ENCODE data around the gene TXNRD2. TPM values are rescaled to one million over a fixed set of nuclear protein-coding genes. Genes with fewer than 3 reads are reported as not detected.

Gene TXNRD2
- total RNA-seq, 1 donor from 2014 or later = 22.2 TPM

GRCh38 chr22:19984851-19985811 lies 43.5 kb upstream of the TXNRD2 start:
- DNase-seq (ENCODE audit: low read depth, low spot score) = no peak
- no peak for TF ChIP-seq CTCF (conservative IDR thresholded peaks at IDR 0.05)
- no peaks in the 10 kb centered on the region for H3K9me3 Mint-ChIP-seq
- no peaks in the 10 kb centered on the region for H3K27me3 Mint-ChIP-seq (ENCODE audit: low read depth)
- peak overlapping the region; percentile 61 for H3K4me3 Mint-ChIP-seq
- H3K27ac Mint-ChIP-seq (ENCODE audit: unreplicated experiment) = peak overlapping the region; percentile 71
- no peaks in the 10 kb centered on the region for H3K36me3 Mint-ChIP-seq (ENCODE audit: low read depth)
- H3K4me1 Mint-ChIP-seq = peaks cover 18% of the 10 kb centered on the region

- H3K9me3 Mint-ChIP-seq = no peaks in the 10 kb centered on the region
- no peak for DNase-seq (ENCODE audit: low read depth, low spot score)
- H3K27me3 Mint-ChIP-seq (ENCODE audit: low read depth) = no peaks in the 10 kb centered on the region
- H3K4me1 Mint-ChIP-seq = peaks cover 18% of the 10 kb centered on the region
- TF ChIP-seq CTCF (conservative IDR thresholded peaks at IDR 0.05) = no peak
- H3K4me3 Mint-ChIP-seq = peak overlapping the region; percentile 72
- peak overlapping the region; percentile 50 for H3K27ac Mint-ChIP-seq (ENCODE audit: unreplicated experiment)
- H3K36me3 Mint-ChIP-seq (ENCODE audit: low read depth) = no peaks in the 10 kb centered on the region
These were observed 42.7 kb upstream of the TXNRD2 start for GRCh38 chr22:19984201-19984753.

DNA sequence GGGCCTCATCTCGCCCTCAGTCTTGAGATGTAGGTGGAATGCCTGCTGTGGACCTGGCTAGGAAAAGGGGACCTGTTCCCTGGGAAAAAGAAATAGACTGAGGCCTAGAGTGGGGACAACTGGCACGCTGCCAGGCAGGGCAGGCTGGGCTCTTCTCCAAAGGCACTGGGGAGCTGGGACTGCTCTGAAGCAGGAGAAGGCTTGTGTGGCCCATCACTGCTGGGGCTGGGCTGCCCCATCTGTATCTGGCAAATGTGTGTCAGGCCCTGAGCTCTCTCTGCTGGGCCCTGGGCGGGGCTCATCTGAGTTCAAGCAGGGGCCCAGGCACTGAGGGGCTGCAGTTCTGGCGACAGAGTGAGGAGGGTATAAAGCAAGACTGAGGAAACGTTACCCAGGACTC lies 42.1 kb upstream of the TXNRD2 start:
- Mint-ChIP-seq H3K36me3 (ENCODE audit: low read depth) (peaks cover 2% of the 10 kb centered on the region), H3K27me3 (ENCODE audit: low read depth) (no peaks in the 10 kb centered on the region), H3K4me3 (peak overlapping the region; percentile 72), H3K4me1 (peaks cover 18% of the 10 kb centered on the region), H3K27ac (ENCODE audit: unreplicated experiment) (no peak overlapping the region), H3K9me3 (no peaks in the 10 kb centered on the region)
- no peak for TF ChIP-seq CTCF (conservative IDR thresholded peaks at IDR 0.05)
- DNase-seq (ENCODE audit: low read depth, low spot score) = no peak

GRCh38 chr22:19982991-19983578 lies 41.5 kb upstream of the TXNRD2 start:
- no peak for DNase-seq (ENCODE audit: low read depth, low spot score)
- H3K27me3 Mint-ChIP-seq (ENCODE audit: low read depth) = no peaks in the 10 kb centered on the region
- peaks cover 18% of the 10 kb centered on the region for H3K4me1 Mint-ChIP-seq
- peaks cover 2% of the 10 kb centered on the region for H3K36me3 Mint-ChIP-seq (ENCODE audit: low read depth)
- H3K4me3 Mint-ChIP-seq = peak overlapping the region; percentile 72
- no peaks in the 10 kb centered on the region for H3K9me3 Mint-ChIP-seq
- no peak for TF ChIP-seq CTCF (conservative IDR thresholded peaks at IDR 0.05)
- H3K27ac Mint-ChIP-seq (ENCODE audit: unreplicated experiment) = no peak overlapping the region

DNA sequence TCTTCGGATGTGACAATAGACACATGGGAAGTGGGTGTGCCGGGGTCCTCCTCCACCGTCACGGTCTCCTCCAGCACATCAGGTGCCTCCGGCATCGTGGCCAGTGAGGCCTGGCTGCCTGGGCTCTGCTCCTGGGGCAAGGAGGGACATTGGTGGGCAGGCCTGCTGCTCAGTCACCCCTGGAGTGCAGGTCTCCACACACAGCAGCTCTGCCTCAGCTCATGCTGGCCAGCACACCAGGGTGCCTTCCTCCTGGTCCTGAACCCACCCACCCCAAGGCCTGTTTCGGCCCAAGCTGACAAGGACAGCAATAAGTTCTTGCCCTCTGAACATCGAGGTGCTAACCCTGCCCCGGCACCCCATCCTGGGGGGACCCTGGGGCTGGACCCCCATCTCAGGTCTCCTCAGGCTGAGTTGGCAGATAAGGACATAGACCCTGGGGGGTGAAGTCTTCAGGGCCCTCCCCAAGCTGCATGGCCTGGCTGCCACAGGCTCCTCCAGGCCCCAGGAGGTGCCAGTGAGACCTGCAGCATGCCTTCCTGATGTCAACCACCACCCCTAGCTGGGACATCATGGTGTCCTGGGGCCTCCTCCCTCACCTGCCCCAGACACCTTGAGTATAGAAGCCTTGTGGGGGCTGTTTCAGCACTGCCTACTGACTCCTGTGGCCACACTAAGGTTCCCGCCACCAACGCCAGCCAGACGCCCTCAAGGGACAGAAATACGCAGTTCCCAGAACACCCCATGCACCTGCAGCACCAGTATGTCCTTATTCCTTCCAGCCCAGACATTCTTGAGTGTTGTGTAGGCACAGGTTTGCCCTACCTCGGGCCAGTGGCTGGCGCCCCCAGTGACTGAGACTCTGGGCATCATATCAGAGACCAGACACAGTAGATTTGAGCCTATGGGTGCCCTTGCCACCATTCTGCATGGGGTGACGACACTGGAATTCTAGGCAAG lies 40.6 kb upstream of the TXNRD2 start:
- DNase-seq (ENCODE audit: low read depth, low spot score) = no peak
- Mint-ChIP-seq H3K36me3 (ENCODE audit: low read depth) (peaks cover 2% of the 10 kb centered on the region), H3K4me1 (peaks cover 18% of the 10 kb centered on the region), H3K4me3 (peak overlapping the region; percentile 19), H3K27me3 (ENCODE audit: low read depth) (no peaks in the 10 kb centered on the region), H3K27ac (ENCODE audit: unreplicated experiment) (no peak overlapping the region), H3K9me3 (no peaks in the 10 kb centered on the region)
- TF ChIP-seq CTCF (conservative IDR thresholded peaks at IDR 0.05) = no peak
